Liver (tissue), 9 donors: ENCODE measurements around the gene CDC6. TPM values are rescaled to one million over a fixed set of nuclear protein-coding genes. Genes with fewer than 3 reads are reported as not detected.

ENCODE experiments used
- DNase-seq: peaks from one replicate; pipeline ENCODE4 v3.0.0-alpha.2; 2017; ENCODE audit warnings: low spot score
- H3K27ac ChIP-seq, 2 donors: one replicate each; pipeline ENCODE4 v1.7.0; 2013; ENCODE audit warnings: inconsistent platforms in 2 of 2, low read length in 2 of 2, control low read depth in 1 of 2, low read depth in 1 of 2, mild to moderate bottlenecking in 1 of 2
- H3K27me3 ChIP-seq, 4 donors: one replicate each; pipeline versions ENCODE4 v1.6.1 to v1.7.0; 2013; ENCODE audit warnings: low read length in 3 of 4, inconsistent platforms in 1 of 4, mild to moderate bottlenecking in 1 of 4, moderate library complexity in 1 of 4; ENCODE audit not compliant: control insufficient read depth in 4 of 4, insufficient read depth in 4 of 4
- H3K36me3 ChIP-seq, 4 donors: one replicate each; pipeline versions ENCODE4 v1.6.1 to v1.7.0; 2013; ENCODE audit warnings: low read length in 3 of 4, mild to moderate bottlenecking in 3 of 4, low read depth in 1 of 4, moderate library complexity in 1 of 4; ENCODE audit not compliant: control insufficient read depth in 4 of 4, insufficient read depth in 3 of 4
- H3K4me1 ChIP-seq, 4 donors: one replicate each; pipeline versions ENCODE4 v1.6.1 to v1.7.0; 2013; ENCODE audit warnings: low read length in 3 of 4, mild to moderate bottlenecking in 3 of 4, moderate library complexity in 1 of 4; ENCODE audit not compliant: control insufficient read depth in 4 of 4, insufficient read depth in 4 of 4
- H3K4me3 ChIP-seq, 3 donors: one replicate each; pipeline versions ENCODE4 v1.6.1 to v1.7.0; 2013; ENCODE audit warnings: low read length in 3 of 3, control low read depth in 1 of 3, low read depth in 1 of 3, mild to moderate bottlenecking in 1 of 3
- H3K9ac ChIP-seq, 2 donors: one replicate each; pipeline ENCODE4 v1.7.0; 2013; ENCODE audit warnings: low read length in 2 of 2, mild to moderate bottlenecking in 2 of 2, moderate library complexity in 2 of 2, control low read depth in 1 of 2, low read depth in 1 of 2
- H3K9me3 ChIP-seq, 4 donors: one replicate each; pipeline versions ENCODE4 v1.6.1 to v1.7.0; 2013; ENCODE audit warnings: low read length in 3 of 4; ENCODE audit not compliant: control insufficient read depth in 4 of 4
- EGR1 ChIP-seq, 2 donors: IDR thresholded peaks; 2 replicates each; pipeline ENCODE4 v1.6.1; 2016 to 2018; ENCODE audit warnings: antibody characterized with exemption in 2 of 2, low read depth in 2 of 2
- FOXA1 ChIP-seq: IDR thresholded peaks from 2 replicates; pipeline ENCODE4 v1.6.1; 2016; ENCODE audit warnings: antibody characterized with exemption
- FOXA2 ChIP-seq: IDR thresholded peaks from 2 replicates; pipeline ENCODE4 v1.6.1; 2016; ENCODE audit warnings: antibody characterized with exemption
- GABPA ChIP-seq, 2 donors: IDR thresholded peaks in 1 of 2; conservative IDR thresholded peaks in 1 of 2; 2 replicates each; pipeline ENCODE4 v1.6.1; 2016; ENCODE audit warnings: antibody characterized with exemption in 2 of 2, mild to moderate bottlenecking in 1 of 2, moderate library complexity in 1 of 2
- HNF4A ChIP-seq, 2 donors: conservative IDR thresholded peaks; 2 replicates each; pipeline ENCODE4 v1.6.1; 2016; ENCODE audit warnings: antibody characterized with exemption in 2 of 2, mild to moderate bottlenecking in 2 of 2
- HNF4G ChIP-seq: IDR thresholded peaks from 2 replicates; pipeline ENCODE4 v1.6.1; 2016; ENCODE audit warnings: antibody characterized with exemption
- JUND ChIP-seq, 2 donors: IDR thresholded peaks; 2 replicates each; pipeline ENCODE4 v1.6.1; 2016; ENCODE audit warnings: antibody characterized with exemption in 2 of 2
- NR2F2 ChIP-seq: IDR thresholded peaks from 2 replicates; pipeline ENCODE4 v1.6.1; 2016; ENCODE audit warnings: antibody characterized with exemption
- RAD21 ChIP-seq, 2 donors: IDR thresholded peaks; 2 replicates each; pipeline ENCODE4 v1.6.1; 2016; ENCODE audit warnings: antibody characterized with exemption in 2 of 2, mild to moderate bottlenecking in 2 of 2
- RXRA ChIP-seq, 2 donors: IDR thresholded peaks; 2 replicates each; pipeline ENCODE4 v1.6.1; 2017 to 2018; ENCODE audit warnings: antibody characterized with exemption in 2 of 2, mild to moderate bottlenecking in 1 of 2
- SP1 ChIP-seq: IDR thresholded peaks from 2 replicates; pipeline ENCODE4 v1.6.1; 2018; ENCODE audit warnings: antibody characterized with exemption, mild to moderate bottlenecking
- TAF1 ChIP-seq: conservative IDR thresholded peaks from 2 replicates; pipeline ENCODE4 v1.6.1; 2016; ENCODE audit warnings: antibody characterized with exemption, mild to moderate bottlenecking
- YY1 ChIP-seq: IDR thresholded peaks from 2 replicates; pipeline ENCODE4 v1.6.1; 2016; ENCODE audit warnings: antibody characterized with exemption, mild to moderate bottlenecking
- WGBS: extraction: QIAGEN DNeasy Blood & Tissue Kit; methylation state at CpG from one replicate; pipeline ENCODE4 v1.1.7; 2013; 5-methylcytosine and 5-hydroxymethylcytosine counted together
- polyA plus RNA-seq, 2 donors: library from polyadenylated mRNA; stranded (reverse) in 1 of 2; unstranded in 1 of 2; fragments of 200-250 nt in 1 of 2; fragments of >200 nt in 1 of 2; fragmentation: Nextera tagmentation in 1 of 2; extraction: Ambion mirVana in 1 of 2; gene quantifications; one replicate each; pipeline versions ENCODE4 v1.2.1 to v1.2.3, GENCODE V29; 2013 to 2015
- total RNA-seq, 2 donors: library from RNA; depleted of rRNA; stranded (reverse); fragments of >200 nt; gene quantifications; one replicate each; pipeline ENCODE4 v1.2.3, GENCODE V29; 2014
- TF ChIP-seq, protein P1 (sequence below): IDR thresholded peaks from 2 replicates; pipeline ENCODE4 v1.6.1; 2016; ENCODE audit warnings: antibody characterized with exemption
- TF ChIP-seq, protein P2 (sequence below): IDR thresholded peaks from 2 replicates; pipeline ENCODE4 v1.6.1; 2016; ENCODE audit warnings: antibody characterized with exemption, mild to moderate bottlenecking
- donor health status: healthy.
- donor health status: healthy.
- donor health status: healthy.
- donor health status: healthy.
- donor health status: healthy.

The CDC6 gene
- total and polyA plus RNA-seq, 4 donors, result 0.54 to 16.5 (median 2.5) TPM

DNA sequence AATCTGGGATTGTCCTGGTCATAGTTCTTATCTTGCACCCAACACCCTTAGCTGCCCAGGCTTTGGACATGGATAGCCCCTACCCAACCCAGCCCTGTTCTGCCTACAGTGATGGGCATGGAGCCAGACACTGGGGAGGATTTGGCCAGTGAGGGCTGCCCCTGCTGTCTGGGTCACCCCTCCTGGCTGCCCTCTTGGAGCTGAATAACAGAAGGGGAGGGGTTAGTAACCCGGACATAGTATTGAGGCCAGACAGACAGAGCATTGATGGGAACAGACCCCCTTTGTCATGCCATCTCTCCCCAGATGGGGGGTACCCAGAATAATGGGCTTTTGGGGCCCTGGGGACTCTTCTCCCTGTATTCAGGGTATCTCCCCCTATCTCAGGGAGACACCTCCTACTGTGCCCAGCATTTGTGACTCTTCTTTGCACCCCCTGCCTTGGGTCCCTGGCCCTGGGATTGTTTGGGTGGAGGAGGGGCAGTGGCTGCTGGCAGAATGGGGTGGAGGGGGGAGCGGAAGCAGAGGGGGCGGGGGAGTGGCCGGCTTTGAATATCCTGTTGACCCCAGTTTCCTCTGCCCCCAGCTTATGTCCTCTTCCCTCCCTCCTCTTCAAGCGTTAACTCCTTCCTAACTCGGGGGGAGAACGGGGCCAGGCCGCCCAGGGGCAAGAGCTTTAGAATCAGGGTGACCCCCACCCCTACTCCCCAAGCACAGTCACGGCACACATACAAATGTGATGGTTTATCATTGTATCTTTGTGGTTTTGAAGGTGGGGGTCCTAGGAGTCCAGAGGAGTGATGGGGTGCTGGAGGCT is 59.8 kb downstream of the CDC6 start:
- Histone ChIP-seq H3K4me3 (no peak overlapping the region), H3K27me3 (no peaks in the 10 kb centered on the region), H3K9ac (no peak overlapping the region), H3K4me1 (peaks cover 47 to 97% (median 91%) of the 10 kb centered on the region in 4 donors), H3K9me3 (no peaks in the 10 kb centered on the region), H3K36me3 (peaks cover 0 to 4% (median 2%) of the 10 kb centered on the region in 4 donors), H3K27ac (peak overlapping the region; percentile 97 to 99)
- DNase-seq, result peak; percentile 35
- peak in 1 of 2 donors; percentile 19 for TF ChIP-seq GABPA (IDR thresholded peaks at IDR 0.05 in 1 of 2, conservative IDR thresholded peaks at IDR 0.05 in 1 of 2)
- no peak for TF ChIP-seq JUND (IDR thresholded peaks at IDR 0.05)
- peak; percentile 27 for TF ChIP-seq NR2F2
- 50% methylated on average over 9 of the region's 9 CpGs for WGBS

DNA sequence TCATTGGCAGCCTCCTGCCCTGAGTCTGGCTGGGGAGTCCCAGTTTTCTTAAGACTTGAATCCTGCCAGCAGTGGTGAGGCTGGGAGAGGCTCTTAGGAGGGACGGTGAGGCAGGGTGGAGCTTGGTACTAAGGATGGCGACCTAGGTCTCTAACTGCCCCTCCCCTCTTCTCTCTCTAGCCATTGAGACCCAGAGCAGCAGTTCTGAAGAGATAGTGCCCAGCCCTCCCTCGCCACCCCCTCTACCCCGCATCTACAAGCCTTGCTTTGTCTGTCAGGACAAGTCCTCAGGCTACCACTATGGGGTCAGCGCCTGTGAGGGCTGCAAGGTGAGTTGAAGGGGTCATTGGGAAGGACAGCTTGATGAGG is 60.4 kb downstream of the CDC6 start:
- Histone ChIP-seq H3K27ac (peak overlapping the region; percentile 52 to 97), H3K27me3 (no peaks in the 10 kb centered on the region), H3K4me3 (no peak overlapping the region), H3K36me3 (peaks cover 0 to 4% (median 2%) of the 10 kb centered on the region in 4 donors), H3K9ac (no peak overlapping the region), H3K4me1 (peaks cover 47 to 98% (median 95%) of the 10 kb centered on the region in 4 donors), H3K9me3 (no peaks in the 10 kb centered on the region)
- 49% methylated on average over 5 of the region's 5 CpGs for WGBS
- no peak for DNase-seq
- TF ChIP-seq RXRA (IDR thresholded peaks at IDR 0.05), result no peak
- no peak for TF ChIP-seq FOXA2
- TF ChIP-seq RAD21 (IDR thresholded peaks at IDR 0.05), result no peak
- no peak for TF ChIP-seq SP1
- no peak for TF ChIP-seq GABPA (IDR thresholded peaks at IDR 0.05 in 1 of 2, conservative IDR thresholded peaks at IDR 0.05 in 1 of 2)
- no peak for TF ChIP-seq FOXA1
- TF ChIP-seq YY1, result no peak

DNA sequence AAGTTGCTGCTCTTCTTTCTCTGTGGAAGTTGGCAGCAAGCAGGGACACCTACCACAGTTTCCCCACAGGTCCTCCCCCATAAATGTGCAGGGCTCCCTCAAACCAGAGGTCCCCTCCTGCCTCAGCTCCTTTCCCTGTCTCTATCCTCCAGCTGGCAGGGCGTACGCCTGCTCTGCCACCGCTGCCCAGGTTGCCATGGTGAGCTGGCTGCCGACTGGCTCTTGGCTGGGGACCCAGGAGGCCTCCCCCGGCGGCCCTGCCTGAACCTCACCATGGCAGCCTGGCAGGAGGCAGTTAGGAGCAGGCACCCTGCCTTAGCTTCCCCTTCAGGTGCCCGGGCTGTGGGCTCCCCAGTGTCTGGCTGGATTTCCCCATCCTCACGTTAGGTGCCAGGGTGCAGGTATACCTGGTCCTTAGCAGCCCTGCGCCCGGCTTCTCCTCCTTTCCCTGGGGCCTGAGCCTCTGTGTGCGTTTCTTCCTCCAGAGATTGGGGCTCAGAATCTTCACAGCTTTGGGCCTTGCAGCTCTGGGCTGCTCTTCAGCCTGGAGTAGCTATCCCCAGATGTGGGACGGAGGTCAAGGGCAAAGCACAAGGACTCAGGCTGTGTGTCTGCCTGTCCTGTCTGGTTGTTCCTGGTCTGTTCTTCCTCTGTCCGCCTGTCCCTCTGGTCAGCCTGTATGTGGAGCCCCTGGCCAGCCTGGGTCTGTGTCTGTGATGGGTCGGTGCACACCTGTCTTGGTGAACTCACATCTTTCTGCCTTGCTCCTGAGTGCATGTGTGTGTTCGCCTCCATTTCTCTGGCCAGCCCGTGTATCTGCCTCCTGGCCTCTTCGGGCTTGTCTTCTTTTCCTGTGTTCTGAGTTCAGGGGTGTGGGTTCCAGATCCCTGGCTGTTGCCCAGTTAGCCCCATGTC is 61.1 kb downstream of the CDC6 start:
- no peak for DNase-seq
- WGBS, result 38% methylated on average over 17 of the region's 17 CpGs
- TF ChIP-seq HNF4A (conservative IDR thresholded peaks at IDR 0.05) (peak in 1 of 2 donors; percentile 18), GABPA (IDR thresholded peaks at IDR 0.05 in 1 of 2, conservative IDR thresholded peaks at IDR 0.05 in 1 of 2) (no peak), EGR1 (IDR thresholded peaks at IDR 0.05; ENCODE audit: low read depth in 2 of 2) (no peak), HNF4G (no peak), TAF1 (no peak), RXRA (IDR thresholded peaks at IDR 0.05) (peak; percentile 49 to 51)
- TF ChIP-seq, protein P1, sequence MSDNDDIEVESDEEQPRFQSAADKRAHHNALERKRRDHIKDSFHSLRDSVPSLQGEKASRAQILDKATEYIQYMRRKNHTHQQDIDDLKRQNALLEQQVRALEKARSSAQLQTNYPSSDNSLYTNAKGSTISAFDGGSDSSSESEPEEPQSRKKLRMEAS, result no peak
- TF ChIP-seq, protein P2, sequence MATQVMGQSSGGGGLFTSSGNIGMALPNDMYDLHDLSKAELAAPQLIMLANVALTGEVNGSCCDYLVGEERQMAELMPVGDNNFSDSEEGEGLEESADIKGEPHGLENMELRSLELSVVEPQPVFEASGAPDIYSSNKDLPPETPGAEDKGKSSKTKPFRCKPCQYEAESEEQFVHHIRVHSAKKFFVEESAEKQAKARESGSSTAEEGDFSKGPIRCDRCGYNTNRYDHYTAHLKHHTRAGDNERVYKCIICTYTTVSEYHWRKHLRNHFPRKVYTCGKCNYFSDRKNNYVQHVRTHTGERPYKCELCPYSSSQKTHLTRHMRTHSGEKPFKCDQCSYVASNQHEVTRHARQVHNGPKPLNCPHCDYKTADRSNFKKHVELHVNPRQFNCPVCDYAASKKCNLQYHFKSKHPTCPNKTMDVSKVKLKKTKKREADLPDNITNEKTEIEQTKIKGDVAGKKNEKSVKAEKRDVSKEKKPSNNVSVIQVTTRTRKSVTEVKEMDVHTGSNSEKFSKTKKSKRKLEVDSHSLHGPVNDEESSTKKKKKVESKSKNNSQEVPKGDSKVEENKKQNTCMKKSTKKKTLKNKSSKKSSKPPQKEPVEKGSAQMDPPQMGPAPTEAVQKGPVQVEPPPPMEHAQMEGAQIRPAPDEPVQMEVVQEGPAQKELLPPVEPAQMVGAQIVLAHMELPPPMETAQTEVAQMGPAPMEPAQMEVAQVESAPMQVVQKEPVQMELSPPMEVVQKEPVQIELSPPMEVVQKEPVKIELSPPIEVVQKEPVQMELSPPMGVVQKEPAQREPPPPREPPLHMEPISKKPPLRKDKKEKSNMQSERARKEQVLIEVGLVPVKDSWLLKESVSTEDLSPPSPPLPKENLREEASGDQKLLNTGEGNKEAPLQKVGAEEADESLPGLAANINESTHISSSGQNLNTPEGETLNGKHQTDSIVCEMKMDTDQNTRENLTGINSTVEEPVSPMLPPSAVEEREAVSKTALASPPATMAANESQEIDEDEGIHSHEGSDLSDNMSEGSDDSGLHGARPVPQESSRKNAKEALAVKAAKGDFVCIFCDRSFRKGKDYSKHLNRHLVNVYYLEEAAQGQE, result no peak
- peak overlapping the region; percentile 3 to 97 for H3K27ac ChIP-seq
- H3K36me3 ChIP-seq, result peaks cover 0 to 4% (median 2%) of the 10 kb centered on the region in 4 donors
- no peaks in the 10 kb centered on the region for H3K9me3 ChIP-seq
- no peak overlapping the region for H3K4me3 ChIP-seq
- no peaks in the 10 kb centered on the region for H3K27me3 ChIP-seq
- no peak overlapping the region for H3K9ac ChIP-seq
- H3K4me1 ChIP-seq, result peaks cover 49 to 98% (median 96%) of the 10 kb centered on the region in 4 donors
